OCI-LY1 (cell line): ENCODE data around the gene TBCD.

Source experiments
- H2AFZ ChIP-seq: fragments of 200-600 bp; sonication (generic), shearing (Covaris generic); 2 replicates; pipeline ENCODE4 v1.6.0; 2014; ENCODE audit warnings: antibody characterized with exemption, mild to moderate bottlenecking, low read length
- H3F3A ChIP-seq: fragments of 200-600 bp; sonication (generic), shearing (Covaris generic); 2 replicates; pipeline ENCODE4 v1.6.0; 2014; ENCODE audit warnings: mild to moderate bottlenecking, antibody characterized with exemption, low read length, moderate library complexity; ENCODE audit not compliant: insufficient read depth
- H3K27ac ChIP-seq: fragments of 200-600 bp; sonication (generic); 2 replicates; pipeline ENCODE4 v1.5.1; 2014; ENCODE audit warnings: low read length, mixed run types, mild to moderate bottlenecking, low read depth; ENCODE audit not compliant: poor library complexity, severe bottlenecking
- H3K27me3 ChIP-seq: fragments of 200-600 bp; sonication (generic); 2 replicates; pipeline ENCODE4 v1.6.0; 2014; ENCODE audit warnings: antibody characterized with exemption, mild to moderate bottlenecking, low read length, moderate library complexity; ENCODE audit not compliant: insufficient read depth
- H3K36me3 ChIP-seq: fragments of 200-600 bp; sonication (generic); 2 replicates; pipeline ENCODE4 v1.6.1; 2014; ENCODE audit warnings: mild to moderate bottlenecking, antibody characterized with exemption, low read length, moderate library complexity, mixed read lengths; ENCODE audit not compliant: insufficient read depth
- H3K4me1 ChIP-seq: fragments of 200-600 bp; sonication (generic); 2 replicates; pipeline ENCODE4 v1.5.1; 2014; ENCODE audit warnings: mild to moderate bottlenecking, low read length, moderate library complexity; ENCODE audit not compliant: insufficient read depth, severe bottlenecking
- H3K4me2 ChIP-seq: fragments of 200-600 bp; sonication (generic), shearing (Covaris generic); 2 replicates; pipeline ENCODE4 v1.6.1; 2014; ENCODE audit warnings: low read length
- H3K4me3 ChIP-seq: fragments of 200-600 bp; sonication (generic); 2 replicates; pipeline ENCODE4 v1.5.1; 2014; ENCODE audit warnings: low read length, low read depth, mild to moderate bottlenecking, mixed read lengths; ENCODE audit not compliant: poor library complexity, severe bottlenecking
- H3K79me2 ChIP-seq: fragments of 200-600 bp; shearing (Covaris generic); 2 replicates; pipeline ENCODE4 v1.6.1; 2016; ENCODE audit warnings: mixed run types, low read length, mixed read lengths; ENCODE audit not compliant: insufficient read depth
- H3K9ac ChIP-seq: fragments of 200-600 bp; sonication (generic), shearing (Covaris generic); 2 replicates; pipeline ENCODE4 v1.6.1; 2014; ENCODE audit warnings: mild to moderate bottlenecking, low read length, mixed read lengths
- H3K9me2 ChIP-seq: fragments of 200-600 bp; sonication (generic), shearing (Covaris generic); 2 replicates; pipeline ENCODE4 v1.6.1; 2014; ENCODE audit warnings: low read depth, mild to moderate bottlenecking, low read length, mixed read lengths
- H3K9me3 ChIP-seq: fragments of 200-600 bp; shearing (Covaris generic); 2 replicates; pipeline ENCODE4 v1.6.1; 2014; ENCODE audit warnings: low read length, mixed read lengths
- H4K20me1 ChIP-seq: fragments of 200-600 bp; sonication (generic), shearing (Covaris generic); 2 replicates; pipeline ENCODE4 v1.6.0; 2016; ENCODE audit warnings: mild to moderate bottlenecking, low read length; ENCODE audit not compliant: insufficient read depth
- CTCF ChIP-seq: fragments of 200-600 bp; sonication (generic), shearing (Covaris generic); IDR thresholded peaks from 2 replicates; pipeline ENCODE4 v1.5.1; 2017; ENCODE audit warnings: mild to moderate bottlenecking, antibody characterized with exemption, low read length, moderate library complexity, mixed read lengths
- EZH2 ChIP-seq: fragments of 200-600 bp; sonication (generic), shearing (Covaris generic); IDR thresholded peaks from 2 replicates; pipeline ENCODE4 v1.8.0; 2017; ENCODE audit warnings: borderline replicate concordance, mixed run types, mild to moderate bottlenecking, antibody characterized with exemption, low read length, moderate library complexity, mixed read lengths

TBCD gene

GRCh38 chr17:82936768-82937171 lies 184.9 kb downstream of the TBCD start:
- no peak overlapping the region for H2AFZ ChIP-seq
- no peak overlapping the region for H3K4me2 ChIP-seq
- H4K20me1 ChIP-seq = no peaks in the 10 kb centered on the region
- H3F3A ChIP-seq = no peaks in the 10 kb centered on the region
- no peak overlapping the region for H3K9ac ChIP-seq
- H3K27me3 ChIP-seq = no peaks in the 10 kb centered on the region
- no peaks in the 10 kb centered on the region for H3K4me1 ChIP-seq
- no peaks in the 10 kb centered on the region for H3K79me2 ChIP-seq
- H3K9me3 ChIP-seq = no peaks in the 10 kb centered on the region
- no peak for TF ChIP-seq CTCF
- no peak for TF ChIP-seq EZH2
- H3K27ac ChIP-seq = no peak overlapping the region
- H3K4me3 ChIP-seq = no peak overlapping the region
- no peaks in the 10 kb centered on the region for H3K9me2 ChIP-seq
- H3K36me3 ChIP-seq = peaks cover 50% of the 10 kb centered on the region

GRCh38 chr17:82937411-82938371 lies 185.8 kb downstream of the TBCD start:
- Histone ChIP-seq H2AFZ (no peak overlapping the region), H3K4me3 (no peak overlapping the region), H3K27ac (no peak overlapping the region), H3K9ac (no peak overlapping the region), H3K4me1 (no peaks in the 10 kb centered on the region), H3K27me3 (no peaks in the 10 kb centered on the region), H3K79me2 (no peaks in the 10 kb centered on the region), H3F3A (no peaks in the 10 kb centered on the region), H4K20me1 (no peaks in the 10 kb centered on the region), H3K9me2 (no peaks in the 10 kb centered on the region), H3K4me2 (no peak overlapping the region), H3K36me3 (peaks cover 59% of the 10 kb centered on the region), H3K9me3 (no peaks in the 10 kb centered on the region)
- TF ChIP-seq CTCF (no peak), EZH2 (no peak)

GRCh38 chr17:82938486-82938872 lies 186.6 kb downstream of the TBCD start:
- TF ChIP-seq EZH2 (no peak), CTCF (no peak)
- Histone ChIP-seq H3K79me2 (no peaks in the 10 kb centered on the region), H3F3A (no peaks in the 10 kb centered on the region), H3K9me3 (no peaks in the 10 kb centered on the region), H3K27me3 (no peaks in the 10 kb centered on the region), H3K9me2 (no peaks in the 10 kb centered on the region), H4K20me1 (no peaks in the 10 kb centered on the region), H2AFZ (no peak overlapping the region), H3K9ac (no peak overlapping the region), H3K27ac (no peak overlapping the region), H3K4me3 (no peak overlapping the region), H3K4me2 (no peak overlapping the region), H3K36me3 (peaks cover 66% of the 10 kb centered on the region), H3K4me1 (no peaks in the 10 kb centered on the region)
